Activated CD4-positive, alpha-beta memory T cell treated with anti-CD3 and anti-CD28 coated beads for 36 hours (primary cell): Measurements from ENCODE around the gene TMBIM1. TPM values are rescaled to one million over a fixed set of nuclear protein-coding genes. Genes with fewer than 3 reads are reported as not detected.
"Not testable (repeated sequence)": the region's sequence is repeated elsewhere in the genome, so short reads cannot be mapped to it uniquely, and the experiment has no call there.

Experiments
- CTCF ChIA-PET: fragments of 350-600 bp; sonication (Branson Sonifier 250); formaldehyde crosslinking; loops from one replicate; lab custom pipeline; 2021; ENCODE audit warnings: antibody characterized with exemption, inconsistent platforms; lab: Charles Lee
- POLR2A ChIA-PET: fragments of 350-600 bp; sonication (Branson Sonifier 250); formaldehyde crosslinking; loops from one replicate; lab custom pipeline; 2021; ENCODE audit warnings: antibody characterized with exemption; lab: Charles Lee
- DNase-seq: peaks from one replicate; pipeline ENCODE4 v3.0.0-alpha.2; 2020
- H3K27ac Mint-ChIP-seq: one replicate; pipeline ENCODE4 v1.8.0; 2021; ENCODE audit warnings: mixed read lengths
- H3K27me3 Mint-ChIP-seq: one replicate; pipeline ENCODE4 v1.8.0; 2021; ENCODE audit warnings: mixed read lengths
- H3K36me3 Mint-ChIP-seq: one replicate; pipeline ENCODE4 v1.8.0; 2021; ENCODE audit warnings: mixed read lengths
- H3K4me1 Mint-ChIP-seq: one replicate; pipeline ENCODE4 v1.8.0; 2021; ENCODE audit warnings: low read depth, mixed read lengths
- H3K4me3 Mint-ChIP-seq: one replicate; pipeline ENCODE4 v1.8.0; 2021; ENCODE audit warnings: mild to moderate bottlenecking, mixed read lengths
- H3K9me3 Mint-ChIP-seq: one replicate; pipeline ENCODE4 v1.8.0; 2021; ENCODE audit warnings: mixed read lengths
- intact Hi-C: fragments of 100-400 bp; cut with micrococcal nuclease; formaldehyde crosslinking; loops from one replicate; pipeline ENCODE4 v1.15.1; 2023
- total RNA-seq, 2 experiments: library from RNA; stranded (reverse); gene quantifications; one replicate each; pipeline ENCODE4 v1.2.3, GENCODE V29; 2021

TMBIM1 gene
- total RNA-seq, 2 experiments from 2014 or later = 71.8 to 79.2 TPM

- ChIA-PET POLR2A (interaction anchor here (8.4 kb wide), 1 partner anchor 10 kb away, joined by 115 read pairs; the partner anchor contains the start of gene TMBIM1), CTCF (interaction anchor here (7.4 to 7.7 kb wide), 2 partner anchors 17 to 80 kb away, joined by 60 to 119 read pairs; partner anchors contain the start of genes CATIP and TMBIM1)
- Mint-ChIP-seq H3K9me3 (no peaks in the 10 kb centered on the region), H3K27me3 (no peaks in the 10 kb centered on the region), H3K4me3 (no peak overlapping the region), H3K4me1 (peaks cover 5% of the 10 kb centered on the region), H3K36me3 (peaks cover 46% of the 10 kb centered on the region), H3K27ac (peak overlapping the region; percentile 26)
- DNase-seq = no peak
- intact Hi-C loops = no loop called here
Observed at GRCh38 chr2:218276986-218277755, 15.1 kb downstream of the TMBIM1 start.

GRCh38 chr2:218275371-218276072 lies 16.8 kb downstream of the TMBIM1 start:
- Mint-ChIP-seq H3K27ac (no peak overlapping the region), H3K36me3 (peaks cover 42% of the 10 kb centered on the region), H3K9me3 (no peaks in the 10 kb centered on the region), H3K4me3 (no peak overlapping the region), H3K27me3 (no peaks in the 10 kb centered on the region), H3K4me1 (peaks cover 17% of the 10 kb centered on the region)
- CTCF ChIA-PET = interaction anchor here (0.8 to 7.7 kb wide), 8 partner anchors 9 to 191 kb away, joined by 3 to 197 read pairs (median 8); partner anchors contain the start of genes CATIP and TMBIM1
- POLR2A ChIA-PET = interaction anchor here (8.4 kb wide), 1 partner anchor 12 kb away, joined by 115 read pairs; the partner anchor contains the start of gene TMBIM1
- no peak for DNase-seq
- intact Hi-C loops = no loop called here

GRCh38 chr2:218274586-218274985 lies 17.7 kb downstream of the TMBIM1 start:
- Mint-ChIP-seq H3K36me3 (peaks cover 35% of the 10 kb centered on the region), H3K4me3 (no peak overlapping the region), H3K27ac (no peak overlapping the region), H3K4me1 (peaks cover 19% of the 10 kb centered on the region), H3K27me3 (no peaks in the 10 kb centered on the region), H3K9me3 (no peaks in the 10 kb centered on the region)
- CTCF ChIA-PET = interaction anchor here (1.2 to 7.7 kb wide), 6 partner anchors 10 to 192 kb away, joined by 3 to 197 read pairs (median 34); partner anchors contain the start of genes CATIP and TMBIM1
- DNase-seq = no peak
- POLR2A ChIA-PET = interaction anchor here (8.4 kb wide), 1 partner anchor 13 kb away, joined by 115 read pairs; the partner anchor contains the start of gene TMBIM1
- intact Hi-C loops = loop anchor here (5.0 kb wide), 1 partner anchor 107 kb away; the partner anchor contains the start of gene CXCR1

GRCh38 chr2:218273908-218274249 lies 18.4 kb downstream of the TMBIM1 start:
- Mint-ChIP-seq H3K9me3 (no peaks in the 10 kb centered on the region), H3K27ac (peak overlapping the region; percentile 42), H3K36me3 (peaks cover 36% of the 10 kb centered on the region), H3K4me3 (no peak overlapping the region), H3K4me1 (peaks cover 24% of the 10 kb centered on the region), H3K27me3 (no peaks in the 10 kb centered on the region)
- no peak for DNase-seq
- intact Hi-C loops = loop anchor here (2.0 to 5.0 kb wide), 2 partner anchors 107 to 375 kb away; partner anchors contain the start of gene CXCR1
- ChIA-PET CTCF (interaction anchor here (1.2 to 7.7 kb wide), 5 partner anchors 11 to 83 kb away, joined by 3 to 197 read pairs (median 60); partner anchors contain the start of genes CATIP and TMBIM1), POLR2A (interaction anchor here (8.4 kb wide), 1 partner anchor 14 kb away, joined by 115 read pairs; the partner anchor contains the start of gene TMBIM1)

- Mint-ChIP-seq H3K36me3 (peaks cover 34% of the 10 kb centered on the region), H3K27ac (peak overlapping the region; percentile 42), H3K4me1 (peaks cover 24% of the 10 kb centered on the region)
- ChIA-PET CTCF (interaction anchor here (0.7 to 7.7 kb wide), 11 partner anchors 11 to 1925 kb away, joined by 3 to 197 read pairs (median 4); partner anchors contain the start of genes CATIP and TMBIM1), POLR2A (interaction anchor here (8.4 kb wide), 1 partner anchor 14 kb away, joined by 115 read pairs; the partner anchor contains the start of gene TMBIM1)
- DNase-seq, H3K4me3 Mint-ChIP-seq, H3K9me3 Mint-ChIP-seq, H3K27me3 Mint-ChIP-seq: not testable (repeated sequence)
- intact Hi-C loops = loop anchor here (2.0 to 5.0 kb wide), 2 partner anchors 106 to 375 kb away; partner anchors contain the start of gene CXCR1
Observed at GRCh38 chr2:218273214-218273907, 18.9 kb downstream of the TMBIM1 start.

GRCh38 chr2:218272531-218273212 lies 19.6 kb downstream of the TMBIM1 start:
- no peak overlapping the region for H3K4me3 Mint-ChIP-seq
- intact Hi-C loops = loop anchor here (1.0 to 5.0 kb wide), 6 partner anchors 14 to 376 kb away; partner anchors contain the start of genes CATIP and CXCR1
- H3K27me3 Mint-ChIP-seq = no peaks in the 10 kb centered on the region
- POLR2A ChIA-PET = interaction anchor here (8.4 kb wide), 1 partner anchor 15 kb away, joined by 115 read pairs; the partner anchor contains the start of gene TMBIM1
- CTCF ChIA-PET = interaction anchor here (0.7 to 7.7 kb wide), 17 partner anchors 12 to 1924 kb away, joined by 3 to 197 read pairs (median 4); partner anchors contain the start of genes CATIP and TMBIM1
- peaks cover 25% of the 10 kb centered on the region for H3K4me1 Mint-ChIP-seq
- no peaks in the 10 kb centered on the region for H3K9me3 Mint-ChIP-seq
- DNase-seq = peak; percentile 84
- peaks cover 32% of the 10 kb centered on the region for H3K36me3 Mint-ChIP-seq
- peak overlapping the region; percentile 33 for H3K27ac Mint-ChIP-seq

GRCh38 chr2:218271865-218272530 lies 20.3 kb downstream of the TMBIM1 start:
- no peaks in the 10 kb centered on the region for H3K27me3 Mint-ChIP-seq
- no peaks in the 10 kb centered on the region for H3K9me3 Mint-ChIP-seq
- CTCF ChIA-PET = interaction anchor here (0.7 to 7.7 kb wide), 16 partner anchors 10 to 125 kb away, joined by 3 to 197 read pairs (median 4); partner anchors contain the start of genes CATIP and TMBIM1
- H3K27ac Mint-ChIP-seq = peak overlapping the region; percentile 21
- H3K4me1 Mint-ChIP-seq = peaks cover 29% of the 10 kb centered on the region
- POLR2A ChIA-PET = interaction anchor here (8.4 kb wide), 1 partner anchor 16 kb away, joined by 115 read pairs; the partner anchor contains the start of gene TMBIM1
- intact Hi-C loops = loop anchor here (1.0 to 5.0 kb wide), 7 partner anchors 14 to 1007 kb away; partner anchors contain the start of genes CATIP, CXCR1 and DNAJB2
- DNase-seq = no peak
- H3K4me3 Mint-ChIP-seq = peak overlapping the region; percentile 84
- H3K36me3 Mint-ChIP-seq = peaks cover 30% of the 10 kb centered on the region

GRCh38 chr2:218271487-218271797 lies 20.9 kb downstream of the TMBIM1 start:
- ChIA-PET POLR2A (interaction anchor here (2.0 to 8.4 kb wide), 2 partner anchors 16 to 52 kb away, joined by 12 to 115 read pairs; partner anchors contain the start of gene TMBIM1), CTCF (interaction anchor here (0.7 to 7.7 kb wide), 13 partner anchors 10 to 125 kb away, joined by 3 to 197 read pairs (median 5); partner anchors contain the start of genes CATIP and TMBIM1)
- H3K36me3 Mint-ChIP-seq = peaks cover 28% of the 10 kb centered on the region
- no peaks in the 10 kb centered on the region for H3K9me3 Mint-ChIP-seq
- peaks cover 29% of the 10 kb centered on the region for H3K4me1 Mint-ChIP-seq
- peak overlapping the region; percentile 82 for H3K27ac Mint-ChIP-seq
- H3K4me3 Mint-ChIP-seq = peak overlapping the region; percentile 84
- DNase-seq = no peak
- H3K27me3 Mint-ChIP-seq = no peaks in the 10 kb centered on the region
- intact Hi-C loops = loop anchor here (2.0 to 5.0 kb wide), 2 partner anchors 104 to 1007 kb away; partner anchors contain the start of genes CXCR1 and DNAJB2

GRCh38 chr2:218270721-218271486 lies 21.4 kb downstream of the TMBIM1 start:
- DNase-seq = no peak
- peak overlapping the region; percentile 84 for H3K4me3 Mint-ChIP-seq
- POLR2A ChIA-PET = interaction anchor here (1.0 to 8.4 kb wide), 5 partner anchors 17 to 388 kb away, joined by 3 to 115 read pairs (median 6); partner anchors contain the start of genes ARPC2, BCS1L, TMBIM1 and ZNF142
- intact Hi-C loops = loop anchor here (1.0 to 5.0 kb wide), 10 partner anchors 14 to 1008 kb away; partner anchors contain the start of genes ARPC2, CNOT9, CXCR1 and DNAJB2
- peaks cover 24% of the 10 kb centered on the region for H3K36me3 Mint-ChIP-seq
- CTCF ChIA-PET = interaction anchor here (0.7 to 7.7 kb wide), 19 partner anchors 9 to 486 kb away, joined by 3 to 197 read pairs (median 5); partner anchors contain the start of genes CATIP and TMBIM1
- no peaks in the 10 kb centered on the region for H3K27me3 Mint-ChIP-seq
- H3K4me1 Mint-ChIP-seq = peaks cover 29% of the 10 kb centered on the region
- H3K27ac Mint-ChIP-seq = peak overlapping the region; percentile 82
- no peaks in the 10 kb centered on the region for H3K9me3 Mint-ChIP-seq
